Small intestine (tissue), 7 donors: ENCODE data around the gene SLC12A7. TPM values are rescaled to one million over a fixed set of nuclear protein-coding genes. Genes with fewer than 3 reads are reported as not detected.

ENCODE experiments used
- DNase-seq, 2 donors: peaks; one replicate each; pipeline versions ENCODE4 v3.0.0 to v3.0.0-alpha.2; 2013
- FAIRE-seq: peaks from 2 replicates; lab custom pipeline; 2012; peaks lifted over from hg19 to GRCh38; lab: Jason Lieb, UNC
- H3K27ac ChIP-seq, 3 donors: one replicate each; pipeline ENCODE4 v1.5.1; 2013; ENCODE audit warnings: low read length in 2 of 3, mild to moderate bottlenecking in 2 of 3, control low read depth in 1 of 3, inconsistent platforms in 1 of 3, low read depth in 1 of 3, moderate library complexity in 1 of 3
- H3K27me3 ChIP-seq, 3 donors: one replicate each; pipeline ENCODE4 v1.6.1; 2013; ENCODE audit warnings: low read length in 3 of 3, inconsistent platforms in 1 of 3; ENCODE audit not compliant: control insufficient read depth in 3 of 3, insufficient read depth in 3 of 3
- H3K36me3 ChIP-seq, 3 donors: one replicate each; pipeline ENCODE4 v1.6.1; 2013; ENCODE audit warnings: low read length in 3 of 3, inconsistent platforms in 1 of 3, low read depth in 1 of 3, mild to moderate bottlenecking in 1 of 3, moderate library complexity in 1 of 3; ENCODE audit not compliant: control insufficient read depth in 3 of 3, insufficient read depth in 2 of 3
- H3K4me1 ChIP-seq, 3 donors: one replicate each; pipeline ENCODE4 v1.6.1; 2013; ENCODE audit warnings: low read length in 2 of 3, inconsistent platforms in 1 of 3, low read depth in 1 of 3, mild to moderate bottlenecking in 1 of 3, moderate library complexity in 1 of 3; ENCODE audit not compliant: control insufficient read depth in 3 of 3, insufficient read depth in 2 of 3
- H3K4me3 ChIP-seq, 3 donors: one replicate each; pipeline ENCODE4 v1.5.1; 2013; ENCODE audit warnings: low read length in 3 of 3, control low read depth in 1 of 3, inconsistent platforms in 1 of 3, low read depth in 1 of 3, mild to moderate bottlenecking in 1 of 3, moderate library complexity in 1 of 3
- H3K9me3 ChIP-seq, 2 donors: one replicate each; pipeline ENCODE4 v1.6.1; 2013; ENCODE audit warnings: low read depth in 1 of 2, low read length in 1 of 2; ENCODE audit not compliant: control insufficient read depth in 2 of 2, insufficient read depth in 1 of 2
- WGBS, 3 donors: extraction: QIAGEN DNeasy Blood & Tissue Kit; methylation state at CpG; one replicate each; pipeline ENCODE4 v1.1.7; 2013; 5-methylcytosine and 5-hydroxymethylcytosine counted together
- polyA plus RNA-seq, 4 donors: library from polyadenylated mRNA; stranded (reverse) in 3 of 4; unstranded in 1 of 4; fragments of 200-250 nt in 3 of 4; fragments of 120-200 nt in 1 of 4; gene quantifications; one replicate each; pipeline versions ENCODE4 v1.2.1 to v1.2.3, GENCODE V29; 2013
- donor health status: healthy with polysubstance abuse.
- donor health status: control.
- donor health status: control.
- donor health status: Bipolar disorder and iron deficiency.
- donor health status: healthy.

SLC12A7 gene
- polyA plus RNA-seq, 4 donors, result 32.7 to 79.9 (median 44.5) TPM

DNA sequence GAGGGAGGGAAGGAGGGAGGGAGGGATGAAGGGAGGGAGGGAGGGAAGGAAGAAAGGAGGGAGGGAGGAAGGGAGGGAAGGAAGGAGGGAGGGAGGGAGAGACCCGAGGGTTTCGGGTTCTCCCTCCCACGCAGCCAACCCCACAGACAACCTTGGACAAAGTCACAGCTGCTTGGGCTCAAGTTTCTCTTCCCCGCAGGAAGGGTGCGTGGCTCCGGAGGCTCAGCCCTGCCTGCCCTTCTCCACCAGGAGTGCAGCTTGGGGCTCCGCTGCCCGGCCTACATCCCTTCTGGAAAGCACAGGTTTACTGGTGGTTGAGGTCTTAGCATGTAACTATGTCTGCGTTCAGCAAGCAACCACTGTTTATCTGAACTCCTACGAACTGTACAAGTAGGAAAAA lies 15.0 kb downstream of the SLC12A7 start:
- 66 to 77% (median 67%) methylated on average over 9 to 10 of the region's 10 CpGs for WGBS, 3 donors
- Histone ChIP-seq H3K9me3 (no peaks in the 10 kb centered on the region), H3K4me1 (peaks cover 2 to 34% (median 5%) of the 10 kb centered on the region in 3 donors), H3K27ac (peak overlapping the region in 1 of 3 donors; percentile 6), H3K4me3 (no peak overlapping the region), H3K27me3 (no peaks in the 10 kb centered on the region), H3K36me3 (peaks cover 4 to 90% (median 7%) of the 10 kb centered on the region in 3 donors)
- no peak for FAIRE-seq
- DNase-seq, result no peak

DNA sequence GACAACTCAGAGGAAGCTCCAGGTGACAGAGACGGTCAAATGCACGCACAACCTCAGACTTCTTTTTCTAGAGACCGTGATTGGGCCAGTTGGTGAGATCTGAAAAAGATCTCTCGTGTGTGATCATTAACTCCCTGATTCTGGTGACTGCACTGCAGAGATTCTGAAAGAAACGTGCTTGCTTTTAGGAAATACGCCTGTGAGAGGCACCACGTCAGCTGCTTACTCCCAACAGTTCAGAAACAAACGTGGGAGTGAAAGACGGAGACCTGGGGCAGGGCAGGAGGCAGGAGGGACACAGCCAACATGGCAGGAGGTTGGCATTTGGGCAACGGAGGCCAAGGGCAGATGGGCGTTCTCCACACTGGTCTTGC lies 15.9 kb downstream of the SLC12A7 start:
- 78 to 83% (median 81%) methylated on average over 11 of the region's 11 CpGs for WGBS, 3 donors
- FAIRE-seq, result no peak

DNA sequence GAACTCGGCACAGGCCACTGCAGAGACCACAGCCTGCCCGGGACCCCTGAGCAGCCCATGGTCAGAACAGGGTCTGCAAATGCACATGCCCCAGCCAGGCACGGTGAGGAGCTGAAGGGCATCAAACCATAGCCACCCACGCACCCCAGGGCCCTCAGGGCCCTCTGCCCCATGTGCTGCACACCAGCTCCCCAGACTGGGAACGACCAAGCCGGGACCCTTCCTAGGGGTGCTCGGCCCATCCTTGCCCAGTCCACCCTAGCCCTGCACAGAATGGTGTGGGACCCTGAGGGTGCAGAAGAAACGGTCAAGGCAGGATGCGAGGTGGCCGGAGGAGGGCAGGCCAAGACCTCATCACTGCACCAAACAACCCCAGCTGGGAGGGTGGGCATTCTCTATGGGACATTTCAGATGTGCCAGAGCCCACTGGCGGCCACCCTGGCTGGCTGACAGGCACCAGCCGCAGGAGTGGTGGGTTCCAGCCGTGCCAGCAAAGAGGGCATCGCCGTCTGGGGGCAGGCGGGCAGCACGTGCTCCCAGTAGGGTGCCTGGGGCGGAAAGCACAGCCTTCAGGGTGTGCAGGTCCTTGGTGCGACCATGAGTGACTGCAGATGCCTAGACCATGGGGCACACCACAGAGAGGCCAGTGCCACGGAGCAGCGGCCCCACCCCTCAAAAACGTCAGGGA lies 16.4 kb downstream of the SLC12A7 start:
- 88 to 90% (median 89%) methylated on average over 22 of the region's 22 CpGs for WGBS, 3 donors
- no peak for FAIRE-seq

More for the DNA sequence above, 15.9 kb downstream of the SLC12A7 start:
- Histone ChIP-seq H3K9me3 (no peaks in the 10 kb centered on the region), H3K27ac (no peak overlapping the region), H3K4me1 (peaks cover 0 to 25% (median 5%) of the 10 kb centered on the region in 3 donors), H3K4me3 (no peak overlapping the region), H3K27me3 (no peaks in the 10 kb centered on the region), H3K36me3 (peaks cover 6 to 90% (median 7%) of the 10 kb centered on the region in 3 donors)
- no peak for DNase-seq

DNA sequence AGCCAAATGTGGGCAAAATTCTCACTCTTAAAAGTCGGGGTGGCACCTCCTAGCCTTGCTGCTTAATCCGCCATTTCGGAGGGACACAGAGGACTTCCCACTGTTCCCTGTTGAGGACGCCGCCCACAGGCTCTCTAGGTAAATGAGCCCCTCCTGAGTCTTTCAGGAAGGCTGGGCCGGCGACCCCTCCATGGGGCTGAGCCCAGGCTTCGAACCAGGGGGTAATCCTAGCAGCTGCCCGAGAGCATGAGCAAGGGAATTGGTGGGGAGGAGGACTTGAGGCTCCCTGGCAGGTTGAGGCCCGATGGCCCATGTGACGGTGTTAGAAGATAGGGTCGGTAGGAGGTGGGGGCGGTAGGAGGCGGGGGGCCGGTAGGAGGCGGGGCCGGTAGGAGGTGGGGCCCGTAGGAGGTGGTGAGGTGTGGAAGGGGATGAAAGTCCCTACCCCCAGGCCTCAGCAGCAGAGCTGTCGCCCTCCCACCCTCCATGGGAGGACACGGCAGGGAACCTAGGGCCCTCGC lies 17.1 kb downstream of the SLC12A7 start:
- Histone ChIP-seq H3K4me3 (no peak overlapping the region), H3K4me1 (peaks cover 0 to 28% (median 5%) of the 10 kb centered on the region in 3 donors), H3K36me3 (peaks cover 6 to 90% (median 7%) of the 10 kb centered on the region in 3 donors), H3K27me3 (no peaks in the 10 kb centered on the region), H3K9me3 (no peaks in the 10 kb centered on the region), H3K27ac (no peak overlapping the region)
- DNase-seq (no peak), FAIRE-seq (no peak)
- 83 to 89% (median 83%) methylated on average over 14 to 21 of the region's 21 CpGs for WGBS, 3 donors

More for the DNA sequence above, 16.4 kb downstream of the SLC12A7 start:
- Histone ChIP-seq H3K27ac (no peak overlapping the region), H3K36me3 (peaks cover 6 to 90% (median 7%) of the 10 kb centered on the region in 3 donors), H3K4me3 (no peak overlapping the region), H3K4me1 (peaks cover 0 to 22% (median 5%) of the 10 kb centered on the region in 3 donors), H3K9me3 (no peaks in the 10 kb centered on the region), H3K27me3 (no peaks in the 10 kb centered on the region)
- no peak for DNase-seq

DNA sequence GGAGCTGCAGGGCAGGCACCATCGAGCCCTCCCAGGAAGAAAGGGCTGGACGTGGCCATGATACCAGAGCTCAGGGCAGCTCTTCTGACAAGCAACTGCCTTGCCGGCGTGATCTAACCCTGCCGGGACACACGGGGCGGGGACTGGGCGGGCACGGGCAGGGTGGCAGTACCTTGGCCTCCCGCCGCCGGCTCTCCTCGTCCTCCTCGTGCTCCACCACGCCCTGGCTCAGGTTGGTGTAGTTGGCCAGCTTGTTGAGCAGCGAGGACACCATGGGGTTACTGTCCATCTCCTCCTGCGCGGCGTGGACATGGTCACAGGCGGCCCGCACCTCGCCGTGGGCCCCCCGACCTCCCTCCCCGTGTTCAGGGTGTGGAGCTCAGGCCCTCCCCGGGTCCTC lies 18.5 kb downstream of the SLC12A7 start:
- Histone ChIP-seq H3K4me3 (no peak overlapping the region), H3K27me3 (no peaks in the 10 kb centered on the region), H3K4me1 (peaks cover 0 to 30% (median 8%) of the 10 kb centered on the region in 3 donors), H3K36me3 (peaks cover 6 to 92% (median 7%) of the 10 kb centered on the region in 3 donors), H3K27ac (peak overlapping the region in 2 of 3 donors; percentile 59 to 65), H3K9me3 (no peaks in the 10 kb centered on the region)
- 17 to 70% (median 47%) methylated on average over 18 to 26 of the region's 26 CpGs for WGBS, 3 donors
- no peak for FAIRE-seq
- peak; percentile 82 to 92 for DNase-seq

DNA sequence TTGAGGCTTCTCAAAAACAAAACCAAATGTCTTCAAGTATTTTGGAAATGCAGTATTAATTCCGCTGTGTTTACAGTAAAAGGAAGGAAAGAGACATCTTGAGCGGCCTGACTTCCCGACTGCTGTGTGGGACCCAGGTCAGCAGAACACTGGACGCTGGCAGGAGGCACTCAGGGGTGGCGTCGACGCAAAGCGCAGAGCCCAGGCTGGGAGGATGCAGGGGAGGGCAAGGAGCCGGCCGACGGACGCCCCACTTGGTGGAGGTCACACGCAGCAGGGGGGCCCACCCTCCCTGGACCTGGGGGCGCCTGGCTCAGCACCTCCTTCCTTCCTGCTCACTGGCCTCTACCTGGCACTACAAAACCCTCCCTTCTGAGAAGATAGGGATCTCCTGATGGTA lies 19.7 kb downstream of the SLC12A7 start:
- Histone ChIP-seq H3K27ac (peak overlapping the region in 1 of 3 donors; percentile 11), H3K9me3 (no peaks in the 10 kb centered on the region), H3K27me3 (no peaks in the 10 kb centered on the region), H3K4me1 (peaks cover 0 to 33% (median 8%) of the 10 kb centered on the region in 3 donors), H3K4me3 (no peak overlapping the region), H3K36me3 (peaks cover 7 to 97% (median 13%) of the 10 kb centered on the region in 3 donors)
- DNase-seq (no peak), FAIRE-seq (no peak)
- WGBS, 3 donors, result 74 to 94% (median 89%) methylated on average over 14 of the region's 14 CpGs

DNA sequence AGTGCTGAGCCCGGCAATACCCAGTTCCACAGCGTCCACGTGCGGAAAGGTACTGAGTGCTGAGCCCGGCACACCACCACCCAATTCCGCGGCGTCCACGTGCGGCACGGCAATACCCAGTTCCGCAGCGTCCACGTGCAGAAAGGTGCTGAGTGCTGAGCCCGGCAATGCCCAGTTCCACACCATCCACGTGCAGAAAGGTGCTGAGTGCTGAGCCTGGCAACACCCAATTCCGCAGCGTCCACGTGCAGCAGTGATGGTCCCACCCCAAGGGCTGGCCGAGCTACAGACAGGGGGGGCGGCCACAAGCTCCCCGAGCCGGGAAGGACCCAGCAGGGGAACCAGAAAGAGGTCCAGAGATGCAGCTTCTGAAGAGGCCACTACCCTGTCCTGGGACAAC lies 20.2 kb downstream of the SLC12A7 start:
- peak overlapping the region in 1 of 3 donors; percentile 47 for H3K27ac ChIP-seq
- WGBS, 3 donors, result 86 to 93% (median 87%) methylated on average over 23 of the region's 23 CpGs

DNA sequence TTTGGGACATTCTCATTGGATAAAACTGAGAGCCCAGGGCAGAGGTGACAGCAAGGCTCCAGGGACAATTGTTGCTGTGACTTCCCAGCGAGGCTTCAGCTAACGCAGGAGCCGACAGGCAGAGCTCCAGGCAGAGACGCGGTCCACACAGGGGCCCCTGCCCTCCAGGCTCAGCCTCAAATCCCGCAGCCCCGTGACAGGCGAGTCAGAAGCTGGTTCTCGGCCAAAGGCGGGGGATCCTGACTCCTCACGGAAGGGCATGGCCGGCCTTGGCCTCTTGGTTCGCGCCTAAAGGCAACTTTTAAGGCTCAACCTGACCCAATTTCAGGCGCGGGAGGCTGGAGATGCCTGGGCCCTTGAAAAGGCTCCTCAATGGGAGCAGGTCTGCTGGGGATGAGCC lies 21.3 kb downstream of the SLC12A7 start:
- Histone ChIP-seq H3K4me1 (peaks cover 0 to 33% (median 8%) of the 10 kb centered on the region in 3 donors), H3K27me3 (no peaks in the 10 kb centered on the region), H3K9me3 (no peaks in the 10 kb centered on the region), H3K27ac (peak overlapping the region; percentile 46 to 80 (median 70)), H3K36me3 (peaks cover 9 to 99% (median 21%) of the 10 kb centered on the region in 3 donors), H3K4me3 (no peak overlapping the region)
- no peak for DNase-seq
- 56 to 68% (median 67%) methylated on average over 16 of the region's 16 CpGs for WGBS, 3 donors
- no peak for FAIRE-seq

More for the DNA sequence above, 20.2 kb downstream of the SLC12A7 start:
- Histone ChIP-seq H3K4me3 (no peak overlapping the region), H3K36me3 (peaks cover 9 to 97% (median 17%) of the 10 kb centered on the region in 3 donors), H3K27me3 (no peaks in the 10 kb centered on the region), H3K9me3 (no peaks in the 10 kb centered on the region), H3K4me1 (peaks cover 0 to 33% (median 8%) of the 10 kb centered on the region in 3 donors)
- FAIRE-seq, result no peak
- DNase-seq, result no peak
